Hematopoietic multipotent progenitor cell (in vitro differentiated cells): ENCODE results near the gene COQ10A. TPM values are rescaled to one million over a fixed set of nuclear protein-coding genes. Genes with fewer than 3 reads are reported as not detected.
A peak's percentile ranks its signal among the peaks of the same experiment; 100 is the strongest.
"Not testable (repeated sequence)": the region's sequence is repeated elsewhere in the genome, so short reads cannot be mapped to it uniquely, and the experiment has no call there.

Experiments used
- DNase-seq, 3 donors: peaks; one replicate each; pipeline ENCODE4 v3.0.0-alpha.2; 2011 to 2015; ENCODE audit warnings: low read depth in 2 of 3, low spot score in 2 of 3
- total RNA-seq: library from RNA; depleted of rRNA; stranded (reverse); fragments of >200 nt; gene quantifications from one replicate; pipeline ENCODE4 v1.2.3, GENCODE V29; 2012

COQ10A gene
- total RNA-seq, 1 donor: 17.2 TPM

- no peak for DNase-seq
These were observed 23.8 kb upstream of the COQ10A start for GRCh38 chr12:56242986-56243385.

- DNase-seq: peak in 1 of 3 donors; percentile 54
These were observed 23.0 kb upstream of the COQ10A start for GRCh38 chr12:56243731-56244181.

DNA sequence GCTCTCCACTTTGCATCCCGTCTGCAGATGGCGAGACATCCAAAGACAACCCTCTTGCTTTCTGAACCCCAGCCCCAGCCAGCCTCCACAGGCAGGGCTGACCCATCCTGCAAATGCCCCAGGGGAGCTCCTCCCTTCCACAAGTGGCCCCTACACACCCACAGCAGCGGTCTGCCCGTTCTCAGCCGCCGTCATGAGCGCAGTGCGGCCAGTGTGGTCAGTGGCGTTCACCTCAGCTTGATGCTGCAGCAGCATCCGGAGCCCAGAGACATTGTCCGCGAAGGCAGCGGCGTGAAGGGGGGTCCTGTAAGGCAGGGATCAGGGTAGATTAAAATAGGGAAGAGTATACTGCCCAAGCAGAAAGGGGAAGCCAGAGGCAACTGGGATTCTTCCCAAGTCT, 22.2 kb upstream of the COQ10A start:
- no peak for DNase-seq

GRCh38 chr12:56247923-56248322, 18.8 kb upstream of the COQ10A start:
- DNase-seq: no peak

DNA sequence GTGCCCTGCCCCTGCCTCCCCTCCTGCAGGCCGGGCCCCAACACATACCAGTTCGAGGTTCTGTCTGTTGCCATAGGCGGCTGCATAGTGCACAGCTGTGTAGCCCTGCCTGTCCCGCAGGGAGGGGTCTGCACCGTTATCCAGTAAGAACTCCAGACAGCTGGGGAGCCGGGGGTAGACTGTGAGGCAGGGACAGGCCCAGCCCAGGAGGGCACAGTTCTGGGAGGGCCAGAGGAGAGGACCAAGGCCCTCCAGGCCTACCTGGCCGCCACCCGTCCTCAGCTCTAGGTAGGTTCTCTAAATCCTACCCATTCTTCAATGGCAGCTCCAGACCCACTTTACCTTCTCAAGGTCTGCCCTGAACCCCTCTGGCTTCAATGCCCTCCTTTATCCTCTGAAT, 18.0 kb upstream of the COQ10A start:
- DNase-seq: no peak

DNA sequence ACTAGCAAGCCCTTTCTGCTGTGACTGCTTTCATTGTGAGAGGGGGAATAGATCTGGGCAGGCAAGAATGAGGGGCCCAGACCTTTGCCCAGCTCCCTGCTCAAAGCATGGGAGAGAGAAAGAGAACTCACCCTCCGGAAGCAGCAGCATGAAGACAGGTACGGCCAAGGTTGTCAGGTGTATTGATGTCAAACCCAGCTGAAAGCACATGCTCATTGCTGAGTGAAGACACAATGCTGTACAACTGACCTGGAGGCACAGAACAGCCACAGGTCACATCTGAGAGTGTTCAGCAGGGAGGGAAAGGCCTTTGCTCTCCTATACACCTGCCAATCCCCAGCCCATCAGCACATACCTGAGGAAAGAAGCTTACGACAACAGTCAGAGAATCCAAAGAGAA, 14.1 kb upstream of the COQ10A start:
- DNase-seq: no peak

GRCh38 chr12:56253091-56253490, 13.7 kb upstream of the COQ10A start:
- no peak for DNase-seq

GRCh38 chr12:56255671-56256070, 11.1 kb upstream of the COQ10A start:
- no peak for DNase-seq

- no peak for DNase-seq
These were observed 10.3 kb upstream of the COQ10A start for GRCh38 chr12:56256326-56256960.

DNA sequence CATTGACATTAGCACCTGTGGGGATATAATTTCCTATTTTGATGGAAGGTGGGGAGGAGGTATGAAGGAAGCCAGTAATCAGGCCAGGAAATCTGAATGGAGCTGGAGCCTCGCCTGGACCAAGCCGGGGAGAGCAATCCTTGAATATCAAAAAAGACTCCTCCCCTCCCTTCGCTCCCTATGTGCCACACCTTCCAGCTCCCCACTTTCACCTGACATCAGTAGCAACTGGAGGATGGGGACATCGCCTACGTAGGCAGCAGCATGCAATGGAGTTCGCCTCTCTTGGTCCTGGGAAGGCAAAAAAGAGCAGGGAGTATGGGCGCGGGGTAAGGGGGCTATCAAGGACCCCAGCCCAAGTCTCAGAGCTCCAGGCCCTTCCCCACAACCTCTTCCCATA, 9.7 kb upstream of the COQ10A start:
- no peak for DNase-seq

- DNase-seq: peak in 1 of 3 donors; percentile 17
These were observed 9.2 kb upstream of the COQ10A start for GRCh38 chr12:56257491-56258067.

- DNase-seq: peak; percentile 73 to 85 (median 85)
These were observed 8.5 kb upstream of the COQ10A start, which contains the start of gene ANKRD52 for GRCh38 chr12:56258068-56258819. Gene ANKRD52 (minus strand): TSS chr12:56258384. CDS start chr12:56258269, 115 bp downstream.

DNA sequence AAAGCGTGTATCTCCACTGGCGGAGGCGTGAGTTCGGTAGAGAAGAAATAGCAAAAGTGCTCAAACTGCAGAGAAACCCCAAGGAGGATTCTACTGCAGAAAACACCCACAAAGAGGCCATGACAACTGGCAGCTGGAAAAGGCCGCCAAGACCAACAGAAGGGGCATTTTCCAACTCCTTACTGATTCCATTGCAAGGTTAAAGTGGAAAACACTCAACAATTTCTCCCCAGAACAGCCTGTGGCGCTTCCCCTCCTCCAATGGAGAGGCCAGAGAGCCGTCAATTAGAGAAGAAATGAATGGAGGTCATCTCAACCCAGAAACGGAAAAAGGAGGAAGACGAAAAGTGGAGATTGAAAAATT, 7.9 kb upstream of the COQ10A start:
- DNase-seq: no peak

GRCh38 chr12:56260380-56260779, 6.4 kb upstream of the COQ10A start:
- no peak for DNase-seq

DNA sequence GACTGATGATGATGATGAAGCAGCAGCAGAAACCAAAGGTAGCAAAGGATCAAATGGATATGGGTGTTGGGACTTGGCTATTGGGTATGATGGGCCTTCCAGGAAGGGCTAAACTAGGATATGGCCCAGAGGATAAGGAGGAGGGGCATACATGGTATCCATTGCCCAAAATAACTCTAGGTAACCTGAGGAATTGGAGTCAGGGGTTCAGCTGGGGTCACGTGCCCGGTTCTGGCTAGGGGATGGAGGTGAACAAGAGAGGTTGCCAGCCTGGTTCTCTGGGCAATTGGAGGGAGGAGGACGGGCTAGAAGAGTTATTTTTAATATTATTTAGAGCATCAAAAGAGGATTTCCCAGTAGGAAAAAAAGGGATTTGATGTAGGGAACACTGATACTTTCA, 5.8 kb upstream of the COQ10A start:
- DNase-seq: no peak

GRCh38 chr12:56261503-56262232, 5.1 kb upstream of the COQ10A start:
- DNase-seq: no peak

DNA sequence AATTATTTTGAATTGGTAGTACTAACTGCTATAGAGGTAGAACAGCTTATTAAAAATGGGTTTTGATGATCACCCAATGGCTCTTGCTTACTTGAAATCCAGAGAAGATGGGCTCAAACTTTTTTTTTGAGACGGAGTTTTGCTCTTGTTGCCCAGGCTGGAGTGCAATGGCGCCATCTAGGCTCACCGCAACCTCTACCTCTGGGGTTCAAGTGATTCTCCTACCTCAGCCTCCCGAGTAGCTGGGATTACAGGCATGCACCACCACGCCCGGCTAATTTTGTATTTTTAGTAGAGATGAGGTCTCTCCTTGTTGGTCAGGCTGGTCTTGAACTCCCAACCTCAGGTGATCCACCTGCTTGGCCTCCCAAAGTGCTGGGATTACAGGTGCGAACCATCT, 3.8 kb upstream of the COQ10A start:
- DNase-seq: not testable (repeated sequence)

- DNase-seq: not testable (repeated sequence)
These were observed 562 bp upstream of the COQ10A start for GRCh38 chr12:56266068-56266692.

GRCh38 chr12:56267443-56268071, 815 bp downstream of the COQ10A start:
- no peak for DNase-seq

GRCh38 chr12:56271031-56271430, 4.3 kb downstream of the COQ10A start:
- DNase-seq: peak in 1 of 3 donors; percentile 36
